GM23338 (cell line): ENCODE data around the gene AQP4. TPM values are rescaled to one million over a fixed set of nuclear protein-coding genes. Genes with fewer than 3 reads are reported as not detected.

Experiments
- ATAC-seq: fragments of 200-7000 bp; cut with Tn5 transposase; 3 replicates; pipeline ENCODE4 v1.9.1; 2020
- DNase-seq: peaks from one replicate; pipeline ENCODE4 v3.0.0-alpha.2; 2015; ENCODE audit warnings: low spot score
- H2AFZ ChIP-seq: fragments of 200-600 bp; sonication (generic); 2 replicates; pipeline ENCODE4 v1.8.0; 2016; ENCODE audit warnings: antibody characterized with exemption, mild to moderate bottlenecking, moderate library complexity
- H3F3A ChIP-seq: fragments of 200-600 bp; sonication (generic); replicated peaks from 2 replicates; pipeline ENCODE4 v1.8.0; 2017; ENCODE audit warnings: antibody characterized with exemption, mixed run types, low read depth
- H3K27ac ChIP-seq: fragments of 200-600 bp; sonication (generic); 2 replicates; pipeline ENCODE4 v1.6.1; 2016; ENCODE audit warnings: low read depth
- H3K27me3 ChIP-seq: fragments of 200-600 bp; sonication (generic); 2 replicates; pipeline ENCODE4 v1.8.0; 2016; ENCODE audit warnings: mild to moderate bottlenecking, mixed run types, moderate library complexity; ENCODE audit not compliant: insufficient read depth
- H3K36me3 ChIP-seq: fragments of 200-600 bp; sonication (generic); 2 replicates; pipeline ENCODE4 v1.8.0; 2016; ENCODE audit warnings: mild to moderate bottlenecking; ENCODE audit not compliant: insufficient read depth
- H3K4me1 ChIP-seq: fragments of 200-600 bp; sonication (generic); 2 replicates; pipeline ENCODE4 v1.8.0; 2016; ENCODE audit warnings: mild to moderate bottlenecking, moderate library complexity; ENCODE audit not compliant: insufficient read depth
- H3K4me2 ChIP-seq: fragments of 200-600 bp; sonication (generic); 2 replicates; pipeline ENCODE4 v1.7.1; 2017; ENCODE audit warnings: mixed run types
- H3K4me3 ChIP-seq: fragments of 200-600 bp; sonication (generic); 2 replicates; pipeline ENCODE4 v1.6.1; 2016; ENCODE audit warnings: mixed run types
- H3K79me2 ChIP-seq: fragments of 200-600 bp; sonication (generic); replicated peaks from 2 replicates; pipeline ENCODE4 v1.8.0; 2017; ENCODE audit warnings: mild to moderate bottlenecking; ENCODE audit not compliant: insufficient read depth
- H3K9me2 ChIP-seq: fragments of 200-600 bp; sonication (generic); 2 replicates; pipeline ENCODE4 v1.8.0; 2017; ENCODE audit not compliant: insufficient read depth
- H4K20me1 ChIP-seq: fragments of 200-600 bp; sonication (generic); replicated peaks from 2 replicates; pipeline ENCODE4 v1.8.0; 2017; ENCODE audit warnings: mild to moderate bottlenecking; ENCODE audit not compliant: insufficient read depth
- H3K27ac Mint-ChIP-seq: 2 replicates; pipeline ENCODE4 v1.8.0; 2020; ENCODE audit warnings: inconsistent platforms, mild to moderate bottlenecking, moderate library complexity, mixed read lengths
- H3K27me3 Mint-ChIP-seq: 3 replicates; pipeline ENCODE4 v1.8.0; 2022; ENCODE audit warnings: low read depth, mild to moderate bottlenecking, moderate library complexity, mixed read lengths, inconsistent platforms; ENCODE audit not compliant: insufficient read depth, poor library complexity
- H3K36me3 Mint-ChIP-seq: 3 replicates; pipeline ENCODE4 v1.8.0; 2021; ENCODE audit warnings: low read depth, mild to moderate bottlenecking, inconsistent platforms, moderate library complexity, mixed read lengths
- H3K4me1 Mint-ChIP-seq: 3 replicates; pipeline ENCODE4 v1.8.0; 2020; ENCODE audit warnings: mild to moderate bottlenecking, inconsistent platforms, mixed read lengths
- H3K4me3 Mint-ChIP-seq: 3 replicates; pipeline ENCODE4 v1.8.0; 2021; ENCODE audit warnings: moderate library complexity, mild to moderate bottlenecking, inconsistent platforms, mixed read lengths
- H3K9me3 Mint-ChIP-seq: 3 replicates; pipeline ENCODE4 v1.8.0; 2020; ENCODE audit warnings: moderate library complexity, mild to moderate bottlenecking, inconsistent platforms, mixed read lengths
- CREB1 ChIP-seq: fragments of 250-450 bp; sonication (Bioruptor Pico); IDR thresholded peaks from 2 replicates; pipeline ENCODE4 v1.5.0; 2020; ENCODE audit warnings: low read depth, mild to moderate bottlenecking, moderate library complexity
- CTCF ChIP-seq, 2 experiments: fragments of 200-600 bp in 1 of 2; sonication (generic) in 1 of 2; conservative IDR thresholded peaks; 2 replicates each; pipeline versions ENCODE4 v1.5.1 to v1.6.1; 2016 to 2017; ENCODE audit warnings: antibody characterized with exemption in 2 of 2, low read depth in 2 of 2, mild to moderate bottlenecking in 2 of 2, moderate library complexity in 1 of 2
- ETS1 ChIP-seq: IDR thresholded peaks from 2 replicates; pipeline ENCODE4 v1.6.1; 2016; ENCODE audit warnings: antibody characterized with exemption
- EZH2phosphoT487 ChIP-seq: fragments of 200-600 bp; sonication (generic); IDR thresholded peaks from one replicate; pipeline ENCODE4 v1.8.1; 2018; ENCODE audit warnings: antibody characterized with exemption; ENCODE audit not compliant: unreplicated experiment
- JUNB ChIP-seq: IDR thresholded peaks from one replicate; pipeline ENCODE4 v1.6.1; 2016; ENCODE audit warnings: antibody characterized with exemption; ENCODE audit not compliant: unreplicated experiment
- NANOG ChIP-seq: IDR thresholded peaks from 2 replicates; pipeline ENCODE4 v1.6.1; 2016; ENCODE audit warnings: antibody characterized with exemption, borderline replicate concordance
- POLR2AphosphoS5 ChIP-seq: IDR thresholded peaks from 2 replicates; pipeline ENCODE4 v1.6.1; 2016; ENCODE audit warnings: antibody characterized with exemption, low read depth
- REST ChIP-seq: IDR thresholded peaks from one replicate; pipeline ENCODE4 v1.6.1; 2018; ENCODE audit warnings: antibody characterized with exemption; ENCODE audit not compliant: unreplicated experiment
- STAT1 ChIP-seq: IDR thresholded peaks from one replicate; pipeline ENCODE4 v1.6.1; 2016; ENCODE audit warnings: antibody characterized with exemption; ENCODE audit not compliant: unreplicated experiment
- ZNF114 ChIP-seq: fragments of 250-450 bp; sonication (Bioruptor Pico); IDR thresholded peaks from 2 replicates; pipeline ENCODE4 v1.5.0; 2020; ENCODE audit warnings: mild to moderate bottlenecking, moderate library complexity
- ZNF331 ChIP-seq: fragments of 250-450 bp; sonication (Bioruptor Pico); IDR thresholded peaks from 2 replicates; pipeline ENCODE4 v1.5.0; 2020; ENCODE audit warnings: low read depth, mild to moderate bottlenecking, moderate library complexity
- ZNF462 ChIP-seq: fragments of 250-450 bp; sonication (Bioruptor Pico); IDR thresholded peaks from 2 replicates; pipeline ENCODE4 v1.5.0; 2020; ENCODE audit warnings: mild to moderate bottlenecking, moderate library complexity
- polyA plus RNA-seq: library from polyadenylated mRNA; unstranded; fragments of >200 nt; fragmentation: Nextera tagmentation; extraction: Ambion mirVana; gene quantifications from 2 replicates; pipeline ENCODE4 v1.2.1, GENCODE V29; 2016
- total RNA-seq: library from RNA; depleted of rRNA; stranded (reverse); fragments of >200 nt; shearing (Covaris generic); gene quantifications from 2 replicates; pipeline ENCODE4 v1.2.3, GENCODE V29; 2014

The AQP4 gene
- total and polyA plus RNA-seq, 2 experiments from 2014 or later, result 1.1 to 3.8 TPM

- no peaks in the 10 kb centered on the region for H3K4me1 Mint-ChIP-seq
- Histone ChIP-seq H3K79me2 (no peaks in the 10 kb centered on the region), H3F3A (no peaks in the 10 kb centered on the region), H4K20me1 (no peaks in the 10 kb centered on the region), H3K9me2 (0 out of 2 replicates have a peak, but pooled peaks cover 5% of the 10 kb centered on the region), H3K4me1 (no peaks in the 10 kb centered on the region), H3K27ac (no peak overlapping the region), H3K36me3 (no peaks in the 10 kb centered on the region), H2AFZ (no peak overlapping the region; the same call in 1 of the 2 replicates), H3K4me3 (no peak overlapping the region), H3K27me3 (no peaks in the 10 kb centered on the region), H3K4me2 (no peak overlapping the region)
- no peak for TF ChIP-seq JUNB
- no peak for TF ChIP-seq CREB1
- no peak for TF ChIP-seq CTCF (conservative IDR thresholded peaks at IDR 0.05; ENCODE audit: low read depth in 2 of 2)
- no peak for TF ChIP-seq STAT1
- TF ChIP-seq ZNF114 (CRISPR knock-in tag), result no peak
- TF ChIP-seq NANOG, result no peak
- TF ChIP-seq ZNF462 (CRISPR knock-in tag), result no peak
- TF ChIP-seq REST, result no peak
- no peak for TF ChIP-seq ZNF331 (CRISPR knock-in tag)
- TF ChIP-seq ETS1, result no peak
- no peak for TF ChIP-seq POLR2AphosphoS5
- TF ChIP-seq EZH2phosphoT487, result no peak
- peaks cover 3% of the 10 kb centered on the region for H3K27me3 Mint-ChIP-seq
- ATAC-seq, result no peak
- DNase-seq, result no peak
- H3K9me3 Mint-ChIP-seq, result peaks cover 2% of the 10 kb centered on the region; the same call in 1 of the 3 replicates
- 0 out of 3 replicates have a peak, but pooled peaks cover 4% of the 10 kb centered on the region for H3K36me3 Mint-ChIP-seq
- no peak overlapping the region for H3K27ac Mint-ChIP-seq
- H3K4me3 Mint-ChIP-seq, result no peak overlapping the region
Observed at GRCh38 chr18:26839609-26840008, 25.9 kb downstream of the AQP4 start.
